GM19099 (cell line): ENCODE results near the gene ANKRD27.

ENCODE experiments used
- POLR2A ChIP-seq: IDR thresholded peaks from 3 replicates; pipeline ENCODE4 v1.6.1; 2011; ENCODE audit warnings: low read depth; ENCODE audit not compliant: insufficient read length; ENCODE audit errors: extremely low read depth

Gene ANKRD27

GRCh38 chr19:32686847-32687475 is 12.0 kb upstream of the ANKRD27 start:
- no peak for TF ChIP-seq POLR2A

GRCh38 chr19:32682317-32682716 is 7.3 kb upstream of the ANKRD27 start:
- no peak for TF ChIP-seq POLR2A

GRCh38 chr19:32680986-32681385 is 6.0 kb upstream of the ANKRD27 start:
- no peak for TF ChIP-seq POLR2A

GRCh38 chr19:32677657-32678056 is 2.7 kb upstream of the ANKRD27 start:
- TF ChIP-seq POLR2A, result no peak

GRCh38 chr19:32676895-32677359 is 1.9 kb upstream of the ANKRD27 start:
- TF ChIP-seq POLR2A, result no peak

- TF ChIP-seq POLR2A, result no peak
Measured at GRCh38 chr19:32676186-32676894, 1.4 kb upstream of the ANKRD27 start.

- TF ChIP-seq POLR2A, result no peak
Measured at GRCh38 chr19:32675720-32676185, 773 bp upstream of the ANKRD27 start, which contains the start of gene RGS9BP. RGS9BP (plus strand) TSS chr19:32675848; CDS start chr19:32676264, 416 bp downstream.

GRCh38 chr19:32674153-32674930 is 638 bp downstream of the ANKRD27 start:
- no peak for TF ChIP-seq POLR2A

GRCh38 chr19:32673573-32673972 is 1.4 kb downstream of the ANKRD27 start:
- no peak for TF ChIP-seq POLR2A

GRCh38 chr19:32672841-32673240 is 2.1 kb downstream of the ANKRD27 start:
- no peak for TF ChIP-seq POLR2A

- no peak for TF ChIP-seq POLR2A
Measured at GRCh38 chr19:32671883-32672593, 2.9 kb downstream of the ANKRD27 start.

GRCh38 chr19:32669310-32669709 is 5.7 kb downstream of the ANKRD27 start:
- no peak for TF ChIP-seq POLR2A

- no peak for TF ChIP-seq POLR2A
Measured at GRCh38 chr19:32666084-32666483, 8.9 kb downstream of the ANKRD27 start.

- TF ChIP-seq POLR2A, result no peak
Measured at GRCh38 chr19:32662186-32662585, 12.8 kb downstream of the ANKRD27 start.

GRCh38 chr19:32661318-32661717 is 13.7 kb downstream of the ANKRD27 start:
- TF ChIP-seq POLR2A, result no peak
